ENCODE data around the gene ENGASE.
A peak's percentile ranks its signal among the peaks of the same experiment; 100 is the strongest.

ENGASE gene

DNA sequence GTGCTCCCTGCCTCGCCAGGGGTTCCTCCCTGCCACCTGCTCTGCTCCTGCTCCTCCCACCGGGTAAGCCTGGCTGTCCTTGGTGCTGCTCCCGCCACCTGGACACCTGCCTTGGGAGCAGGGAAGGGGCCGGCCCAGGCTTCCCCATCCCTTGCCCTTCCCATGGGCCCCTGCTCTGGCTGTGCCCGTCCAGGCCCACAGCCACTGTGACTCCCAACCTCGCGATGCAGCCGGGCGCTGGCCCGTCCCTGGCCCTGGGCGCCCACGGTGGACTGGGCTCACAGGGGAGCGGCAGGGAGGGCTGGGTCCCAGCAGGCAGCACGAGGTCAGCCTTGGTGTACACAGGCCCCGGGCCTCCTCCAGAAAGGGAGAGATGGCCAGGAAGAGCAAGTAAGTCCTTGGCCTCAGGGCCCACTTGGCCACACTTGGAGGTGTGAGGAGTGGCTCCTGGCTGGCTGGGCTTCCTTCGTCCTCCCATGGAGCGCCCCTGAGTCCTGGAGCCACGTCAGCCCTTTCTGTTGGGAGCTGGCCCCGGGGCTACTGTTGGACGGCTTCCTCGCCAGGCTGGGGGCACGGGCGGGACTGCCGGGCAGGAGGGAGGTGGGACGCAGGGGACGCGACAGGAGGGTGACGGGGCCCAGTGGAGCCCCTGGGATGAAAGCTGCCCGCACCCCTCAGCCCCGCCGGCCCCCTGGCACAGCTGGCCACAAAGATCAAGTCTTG is 15.3 kb downstream of the ENGASE start:
- Mint-ChIP-seq H3K4me3 (no peak overlapping the region), H3K9me3 (no peaks in the 10 kb centered on the region), H3K27me3 (no peaks in the 10 kb centered on the region), H3K4me1 (peaks cover 19% of the 10 kb centered on the region), H3K27ac (ENCODE audit: low read depth) (no peak overlapping the region), H3K36me3 (ENCODE audit: insufficient read depth) (peaks cover 12% of the 10 kb centered on the region)
- DNase-seq (ENCODE audit: low spot score in 2 of 2) (no peak), ATAC-seq (replicated peaks; ENCODE audit: extremely low read depth, poor library complexity, severe bottlenecking) (no peak)

DNA sequence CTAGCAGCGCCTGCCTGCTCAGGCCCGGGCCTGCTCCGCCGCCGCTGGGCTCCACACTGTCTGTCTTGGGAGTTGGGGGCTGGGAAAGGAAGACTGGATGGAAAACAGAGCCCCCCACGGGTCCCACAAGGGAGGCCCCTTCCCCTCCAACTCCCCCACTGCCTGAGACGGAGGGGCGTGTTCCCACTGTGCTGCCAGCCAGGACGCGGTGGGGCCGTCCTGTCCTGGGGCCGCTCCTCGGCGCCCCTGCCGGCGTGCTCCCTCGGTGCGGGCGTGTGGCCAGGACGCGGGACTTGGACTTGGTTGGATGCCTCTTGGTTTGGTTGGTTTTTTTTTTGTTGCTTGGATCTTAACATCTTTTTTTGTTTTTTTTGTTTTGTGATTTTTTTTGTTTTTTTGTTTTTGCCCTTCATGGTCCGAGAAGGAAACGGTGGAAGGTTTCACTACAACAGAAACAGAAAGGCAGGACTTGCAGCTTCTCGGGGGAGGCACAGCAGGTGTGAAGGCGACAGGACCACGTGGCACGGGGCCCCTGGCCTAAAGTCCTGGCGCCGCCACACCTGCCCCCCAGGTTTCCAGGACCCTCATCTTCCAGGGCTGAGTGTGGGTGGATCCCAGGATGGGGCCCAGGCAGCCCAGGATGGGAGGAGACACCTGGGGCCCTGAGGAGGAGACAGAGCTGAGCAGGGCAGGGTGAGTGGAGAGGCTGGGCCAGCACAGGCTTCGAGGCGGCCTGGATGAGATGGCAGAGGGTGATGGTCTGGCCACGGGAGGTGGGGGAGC is 16.0 kb downstream of the ENGASE start:
- Mint-ChIP-seq H3K9me3 (no peaks in the 10 kb centered on the region), H3K27me3 (no peaks in the 10 kb centered on the region), H3K27ac (ENCODE audit: low read depth) (no peak overlapping the region), H3K36me3 (ENCODE audit: insufficient read depth) (peaks cover 10% of the 10 kb centered on the region), H3K4me1 (peaks cover 19% of the 10 kb centered on the region), H3K4me3 (no peak overlapping the region)
- no peak for ATAC-seq (replicated peaks; ENCODE audit: extremely low read depth, poor library complexity, severe bottlenecking)
- no peak for DNase-seq (ENCODE audit: low spot score in 2 of 2)

DNA sequence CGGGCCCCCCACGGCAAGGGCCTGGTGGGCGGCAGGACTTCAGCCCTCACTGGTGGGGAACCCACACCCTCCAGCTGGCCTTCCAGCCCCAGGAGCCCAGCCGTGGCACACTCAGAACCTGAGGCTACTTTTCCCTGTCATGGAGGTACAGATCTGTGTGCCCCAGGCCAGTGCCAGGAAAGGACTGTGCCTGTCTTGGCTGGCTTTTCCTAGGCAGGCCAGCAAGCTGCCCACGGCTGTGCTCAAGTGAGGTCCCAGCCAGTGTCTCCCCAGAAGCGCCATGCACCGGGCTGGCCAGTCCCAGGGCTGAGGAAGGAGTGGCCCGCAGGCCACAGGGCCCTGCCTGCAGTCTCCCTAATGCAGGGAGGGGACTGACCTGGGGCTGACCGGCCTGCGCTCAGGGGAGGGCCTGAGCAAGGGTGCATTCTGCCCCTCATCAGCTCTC is 16.6 kb downstream of the ENGASE start:
- Mint-ChIP-seq H3K9me3 (no peaks in the 10 kb centered on the region), H3K4me1 (peaks cover 19% of the 10 kb centered on the region), H3K36me3 (ENCODE audit: insufficient read depth) (peaks cover 8% of the 10 kb centered on the region), H3K27me3 (no peaks in the 10 kb centered on the region), H3K27ac (ENCODE audit: low read depth) (no peak overlapping the region), H3K4me3 (no peak overlapping the region)
- ATAC-seq (replicated peaks; ENCODE audit: extremely low read depth, poor library complexity, severe bottlenecking), result no peak
- no peak for DNase-seq (ENCODE audit: low spot score in 2 of 2)

DNA sequence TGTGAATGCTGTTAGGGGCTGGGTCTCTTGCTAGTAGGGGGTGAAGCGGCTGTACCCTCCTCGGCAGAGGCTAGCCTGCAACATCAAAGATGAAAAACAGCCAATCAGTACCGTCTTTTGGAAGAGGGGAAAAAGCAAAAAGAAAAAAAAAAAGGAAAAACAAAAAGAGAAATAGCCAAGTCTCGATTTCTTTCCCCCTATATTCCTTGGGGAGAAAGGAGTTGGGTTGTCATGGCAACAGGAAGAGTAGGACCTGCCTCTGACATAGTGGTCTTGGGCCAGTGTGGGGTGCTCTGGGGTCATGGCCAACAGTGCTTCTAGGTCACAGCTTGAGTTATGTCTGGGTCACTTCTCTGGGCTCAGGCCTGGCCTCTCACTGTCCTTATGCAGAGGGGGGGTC is 17.9 kb downstream of the ENGASE start:
- H3K27ac Mint-ChIP-seq (ENCODE audit: low read depth), result peak overlapping the region; percentile 92
- peaks cover 8% of the 10 kb centered on the region for H3K36me3 Mint-ChIP-seq (ENCODE audit: insufficient read depth)
- H3K9me3 Mint-ChIP-seq, result no peaks in the 10 kb centered on the region
- peaks cover 19% of the 10 kb centered on the region for H3K4me1 Mint-ChIP-seq
- peaks cover 3% of the 10 kb centered on the region for H3K27me3 Mint-ChIP-seq
- DNase-seq (ENCODE audit: low spot score in 2 of 2), result no peak
- H3K4me3 Mint-ChIP-seq, result peak overlapping the region; percentile 33
- ATAC-seq (replicated peaks; ENCODE audit: extremely low read depth, poor library complexity, severe bottlenecking), result no peak

DNA sequence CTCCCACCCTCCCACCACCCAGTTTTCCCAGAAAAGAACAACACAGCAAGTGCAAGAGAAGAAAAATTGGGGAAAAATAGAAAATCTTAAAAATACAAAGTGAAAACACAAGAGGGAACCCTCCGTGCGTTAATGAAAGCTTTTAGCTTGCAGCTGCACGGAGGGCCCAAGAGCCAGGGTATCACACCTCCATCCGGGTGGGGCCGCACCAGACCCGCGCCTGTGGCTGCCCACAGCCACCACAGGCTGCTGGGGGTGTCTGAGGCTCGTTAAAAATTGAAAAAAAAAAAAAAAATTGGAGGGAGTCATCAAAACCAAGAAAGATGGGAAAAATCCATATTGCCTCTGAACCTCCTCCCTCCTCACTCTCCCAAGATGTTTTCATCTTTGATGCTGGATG is 18.6 kb downstream of the ENGASE start:
- Mint-ChIP-seq H3K27ac (ENCODE audit: low read depth) (peak overlapping the region; percentile 92), H3K9me3 (no peaks in the 10 kb centered on the region), H3K4me1 (peaks cover 19% of the 10 kb centered on the region), H3K4me3 (peak overlapping the region; percentile 64), H3K27me3 (peaks cover 10% of the 10 kb centered on the region), H3K36me3 (ENCODE audit: insufficient read depth) (peaks cover 11% of the 10 kb centered on the region)
- no peak for DNase-seq (ENCODE audit: low spot score in 2 of 2)
- ATAC-seq (replicated peaks; ENCODE audit: extremely low read depth, poor library complexity, severe bottlenecking), result peak; percentile 50

DNA sequence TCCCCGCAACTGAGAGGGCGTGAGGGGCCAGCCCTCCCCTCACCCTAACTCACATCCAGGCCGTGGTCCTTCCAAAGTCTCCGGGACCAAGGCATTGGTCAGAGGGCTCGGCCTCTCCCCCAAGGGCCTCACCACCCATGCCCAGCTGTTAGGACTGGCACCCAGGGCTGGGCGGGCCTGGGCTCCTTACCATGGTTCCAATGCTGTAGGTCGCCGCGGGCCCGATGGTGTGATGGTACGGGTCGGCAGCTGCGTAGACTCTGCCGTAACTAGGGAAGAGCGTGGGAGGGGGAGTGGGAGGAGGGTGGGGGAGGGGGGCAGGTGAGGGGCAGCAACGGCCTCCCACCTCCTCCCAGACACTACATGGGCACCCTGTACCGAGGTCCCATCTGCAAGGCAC is 19.6 kb downstream of the ENGASE start:
- H3K4me1 Mint-ChIP-seq, result peaks cover 19% of the 10 kb centered on the region
- H3K9me3 Mint-ChIP-seq, result no peaks in the 10 kb centered on the region
- no peak for ATAC-seq (replicated peaks; ENCODE audit: extremely low read depth, poor library complexity, severe bottlenecking)
- H3K4me3 Mint-ChIP-seq, result no peak overlapping the region
- peaks cover 11% of the 10 kb centered on the region for H3K36me3 Mint-ChIP-seq (ENCODE audit: insufficient read depth)
- H3K27ac Mint-ChIP-seq (ENCODE audit: low read depth), result peak overlapping the region; percentile 92
- no peak for DNase-seq (ENCODE audit: low spot score in 2 of 2)
- H3K27me3 Mint-ChIP-seq, result peaks cover 20% of the 10 kb centered on the region

DNA sequence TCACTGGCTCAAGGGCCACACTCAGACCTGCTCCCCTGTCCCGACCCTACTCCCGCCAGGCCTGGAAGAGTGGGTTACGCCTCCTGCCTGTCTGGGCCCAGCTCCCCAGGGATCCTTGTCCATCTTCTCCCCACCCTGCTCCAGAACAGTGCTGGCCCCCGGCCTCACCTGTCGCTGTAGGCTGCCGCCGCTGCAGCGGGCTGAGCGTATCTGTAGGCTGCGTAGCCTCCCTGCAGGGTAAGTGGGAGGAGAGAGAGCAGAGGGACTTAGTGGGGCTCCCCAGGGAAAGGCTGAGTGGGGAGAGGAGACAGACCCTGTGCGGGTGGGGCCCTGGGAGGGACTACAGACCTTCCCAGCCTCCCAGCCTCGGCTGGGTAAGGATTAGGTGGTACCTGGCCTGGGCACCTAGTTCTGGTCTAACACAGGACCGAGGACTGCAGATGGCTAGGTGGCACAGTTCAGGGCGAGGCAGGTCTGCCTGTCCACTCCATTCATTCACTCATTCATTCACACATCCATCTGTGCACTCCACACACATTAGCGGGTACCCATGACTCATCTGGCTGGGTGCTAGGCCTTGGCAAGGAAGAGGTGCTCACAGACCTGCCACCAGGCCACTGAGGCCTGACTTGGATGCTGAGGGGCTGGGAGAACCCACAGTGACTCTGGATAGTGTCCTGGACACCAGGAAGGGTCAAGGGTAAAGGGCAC is 20.9 kb downstream of the ENGASE start:
- H3K27me3 Mint-ChIP-seq, result peaks cover 33% of the 10 kb centered on the region
- peaks cover 11% of the 10 kb centered on the region for H3K36me3 Mint-ChIP-seq (ENCODE audit: insufficient read depth)
- H3K4me1 Mint-ChIP-seq, result peaks cover 19% of the 10 kb centered on the region
- ATAC-seq (replicated peaks; ENCODE audit: extremely low read depth, poor library complexity, severe bottlenecking) (no peak), DNase-seq (ENCODE audit: low spot score in 2 of 2) (no peak)
- no peaks in the 10 kb centered on the region for H3K9me3 Mint-ChIP-seq
- no peak overlapping the region for H3K27ac Mint-ChIP-seq (ENCODE audit: low read depth)
- no peak overlapping the region for H3K4me3 Mint-ChIP-seq

DNA sequence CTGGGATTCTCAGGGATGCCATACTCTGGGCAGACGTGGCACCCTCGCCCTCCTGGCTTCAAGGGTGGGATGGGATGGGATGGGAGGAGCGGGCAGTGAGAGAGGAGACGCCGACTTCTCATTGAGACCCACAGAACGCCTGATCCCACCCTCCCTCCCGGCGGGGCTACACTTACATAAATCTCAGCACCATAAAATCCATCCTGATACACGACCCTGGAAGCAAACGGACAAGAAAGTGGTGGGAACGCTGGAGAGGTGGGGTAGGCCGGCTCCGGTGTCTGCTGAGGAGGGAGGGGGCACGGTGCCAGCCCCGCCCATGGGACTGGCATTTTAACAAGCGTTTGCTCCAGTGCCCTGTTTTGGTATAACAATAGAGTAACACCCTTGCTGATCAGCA is 21.9 kb downstream of the ENGASE start:
- no peak overlapping the region for H3K27ac Mint-ChIP-seq (ENCODE audit: low read depth)
- peaks cover 33% of the 10 kb centered on the region for H3K27me3 Mint-ChIP-seq
- H3K9me3 Mint-ChIP-seq, result no peaks in the 10 kb centered on the region
- H3K36me3 Mint-ChIP-seq (ENCODE audit: insufficient read depth), result peaks cover 11% of the 10 kb centered on the region
- DNase-seq (ENCODE audit: low spot score in 2 of 2) (no peak), ATAC-seq (replicated peaks; ENCODE audit: extremely low read depth, poor library complexity, severe bottlenecking) (no peak)
- peaks cover 19% of the 10 kb centered on the region for H3K4me1 Mint-ChIP-seq
- H3K4me3 Mint-ChIP-seq, result no peak overlapping the region

DNA sequence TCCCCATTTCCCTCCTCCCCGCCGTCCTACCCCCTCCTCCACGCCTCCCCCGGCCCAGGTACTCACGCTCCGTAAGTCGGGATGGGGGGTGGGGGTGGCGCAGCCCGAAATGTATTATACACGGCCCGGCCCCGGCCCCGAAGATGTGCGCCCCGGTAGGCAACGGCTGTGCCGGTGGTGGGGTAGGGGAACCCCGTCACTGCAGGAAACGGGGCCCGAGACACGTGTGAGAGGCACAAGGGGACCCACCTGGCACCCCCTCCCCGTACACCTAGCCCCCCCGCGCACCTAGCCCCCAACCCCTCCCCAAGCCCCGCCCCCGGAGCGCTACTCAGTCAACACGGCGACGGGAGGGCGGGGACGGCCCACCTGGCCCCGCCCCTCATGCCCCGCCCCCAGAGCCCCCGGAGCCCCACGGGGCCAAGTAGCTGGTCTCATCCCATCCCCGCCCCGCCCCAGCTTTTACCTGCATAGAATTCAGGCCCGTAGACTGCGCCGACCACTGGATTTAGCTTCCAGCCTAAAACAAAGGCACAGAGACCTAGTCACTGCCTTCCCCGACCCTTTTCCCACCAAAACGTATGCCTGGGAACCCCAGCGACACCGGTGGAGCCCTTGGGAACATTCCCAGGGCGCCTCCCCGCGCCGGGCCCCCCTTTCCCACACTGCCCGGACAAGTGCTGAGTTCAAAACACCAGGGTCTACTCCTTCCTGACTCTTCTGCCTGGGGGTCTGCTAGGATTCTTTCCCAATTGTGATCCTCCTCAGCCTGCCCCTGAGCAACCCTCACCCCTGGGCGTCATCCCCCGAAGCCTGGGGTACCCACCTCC is 22.8 kb downstream of the ENGASE start:
- Mint-ChIP-seq H3K36me3 (ENCODE audit: insufficient read depth) (peaks cover 11% of the 10 kb centered on the region), H3K9me3 (no peaks in the 10 kb centered on the region), H3K4me1 (peaks cover 14% of the 10 kb centered on the region), H3K27me3 (peaks cover 42% of the 10 kb centered on the region), H3K4me3 (no peak overlapping the region), H3K27ac (ENCODE audit: low read depth) (no peak overlapping the region)
- DNase-seq (ENCODE audit: low spot score in 2 of 2), result no peak
- ATAC-seq (replicated peaks; ENCODE audit: extremely low read depth, poor library complexity, severe bottlenecking), result no peak

DNA sequence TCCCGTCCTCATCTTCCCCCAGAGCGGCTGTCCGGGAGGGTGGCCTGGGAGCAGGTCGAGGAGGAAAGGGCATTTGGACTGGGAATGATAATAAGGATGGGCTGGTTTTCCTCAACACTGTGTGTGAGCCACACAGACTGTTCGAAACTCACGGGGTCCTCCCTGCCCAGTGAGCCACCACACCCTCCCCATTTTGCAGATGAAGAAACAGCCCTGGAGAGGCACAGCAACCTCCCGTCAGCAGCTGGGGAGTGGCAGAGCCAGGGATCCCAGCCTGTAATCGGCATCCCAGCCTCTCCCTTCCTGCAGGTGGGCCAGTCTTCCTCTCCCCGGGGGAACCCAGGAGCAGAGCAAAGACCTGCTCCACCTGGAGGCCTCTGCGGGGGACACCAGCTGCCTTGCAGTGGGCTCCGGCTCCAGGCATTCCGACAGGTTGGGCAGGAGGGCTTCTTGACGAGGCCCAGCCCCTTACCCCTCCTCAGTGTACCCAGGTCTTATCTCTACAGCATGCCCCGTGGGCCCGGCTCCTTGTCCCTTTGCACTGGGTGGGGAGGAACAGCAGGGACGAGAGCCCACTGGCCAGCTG is 23.8 kb downstream of the ENGASE start:
- peaks cover 51% of the 10 kb centered on the region for H3K27me3 Mint-ChIP-seq
- no peak for DNase-seq (ENCODE audit: low spot score in 2 of 2)
- no peak overlapping the region for H3K4me3 Mint-ChIP-seq
- no peaks in the 10 kb centered on the region for H3K9me3 Mint-ChIP-seq
- H3K27ac Mint-ChIP-seq (ENCODE audit: low read depth), result no peak overlapping the region
- H3K36me3 Mint-ChIP-seq (ENCODE audit: insufficient read depth), result peaks cover 6% of the 10 kb centered on the region
- peaks cover 4% of the 10 kb centered on the region for H3K4me1 Mint-ChIP-seq
- ATAC-seq (replicated peaks; ENCODE audit: extremely low read depth, poor library complexity, severe bottlenecking), result no peak

DNA sequence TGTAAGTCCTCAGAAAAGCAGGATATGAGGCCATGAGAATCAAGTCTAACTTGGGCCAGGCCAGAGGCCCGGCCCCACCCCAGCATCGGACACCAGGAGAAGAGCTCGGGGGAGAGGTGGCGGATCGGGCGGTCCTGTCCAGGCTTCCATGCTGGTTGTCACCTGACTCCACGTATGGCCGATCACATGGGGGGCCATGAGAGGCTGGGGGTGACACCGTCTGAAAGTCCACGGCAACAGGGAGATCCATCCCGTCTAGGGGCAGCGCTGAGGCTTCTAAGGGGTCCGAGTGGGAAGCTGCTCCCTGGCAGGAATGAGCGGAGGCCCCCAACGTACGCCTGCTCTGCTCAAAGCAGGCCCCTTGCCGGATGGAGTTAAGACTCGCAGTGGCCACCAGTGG is 25.8 kb downstream of the ENGASE start:
- Mint-ChIP-seq H3K9me3 (no peaks in the 10 kb centered on the region), H3K4me1 (no peaks in the 10 kb centered on the region), H3K36me3 (ENCODE audit: insufficient read depth) (peaks cover 2% of the 10 kb centered on the region), H3K27ac (ENCODE audit: low read depth) (no peak overlapping the region), H3K27me3 (peaks cover 66% of the 10 kb centered on the region), H3K4me3 (no peak overlapping the region)
- no peak for ATAC-seq (replicated peaks; ENCODE audit: extremely low read depth, poor library complexity, severe bottlenecking)
- DNase-seq (ENCODE audit: low spot score in 2 of 2), result no peak
